ENCODE measurements around the gene LARGE2. TPM values are rescaled to one million over a fixed set of nuclear protein-coding genes. Genes with fewer than 3 reads are reported as not detected.

LARGE2 gene
- total and polyA plus RNA-seq, 2 experiments from 2014 or later: 4.3 to 9.7 TPM

- Histone ChIP-seq H3K79me2 (no peaks in the 10 kb centered on the region), H3K4me3 (no peak overlapping the region), H3K4me1 (ENCODE audit: insufficient read depth) (peaks cover 4% of the 10 kb centered on the region), H3K36me3 (replicated peaks; ENCODE audit: insufficient read depth, low read depth) (no peaks in the 10 kb centered on the region), H3K27me3 (no peaks in the 10 kb centered on the region), H3K27ac (no peak overlapping the region), H4K20me1 (ENCODE audit: insufficient read depth, poor library complexity, severe bottlenecking) (no peaks in the 10 kb centered on the region), H2AFZ (no peak overlapping the region), H3K4me2 (no peak overlapping the region), H3K9me3 (ENCODE audit: low read depth) (no peaks in the 10 kb centered on the region), H3K9me2 (replicated peaks; ENCODE audit: insufficient read depth) (no peaks in the 10 kb centered on the region)
- no peak for DNase-seq (ENCODE audit: low spot score)
- 89% methylated on average over 8 of the region's 8 CpGs for WGBS (ENCODE audit: low lambda C conversion rate, missing lambda C conversion rate)
- TF ChIP-seq EZH2phosphoT487 (IDR thresholded peaks at IDR 0.05; ENCODE audit: low read depth, severe bottlenecking, unreplicated experiment) (no peak), CTCF (IDR thresholded peaks at IDR 0.05; ENCODE audit: poor library complexity) (no peak), EZH2 (IDR thresholded peaks at IDR 0.05; ENCODE audit: borderline replicate concordance) (no peak)
These were observed 8.6 kb downstream of the LARGE2 start for GRCh38 chr11:45930951-45931570.

- H3K36me3 ChIP-seq (replicated peaks; ENCODE audit: insufficient read depth, low read depth): no peaks in the 10 kb centered on the region
- DNase-seq (ENCODE audit: low spot score): no peak
- no peaks in the 10 kb centered on the region for H3K9me3 ChIP-seq (ENCODE audit: low read depth)
- no peak overlapping the region for H2AFZ ChIP-seq
- no peaks in the 10 kb centered on the region for H4K20me1 ChIP-seq (ENCODE audit: insufficient read depth, poor library complexity, severe bottlenecking)
- no peak for TF ChIP-seq CTCF (IDR thresholded peaks at IDR 0.05; ENCODE audit: poor library complexity)
- TF ChIP-seq EZH2 (IDR thresholded peaks at IDR 0.05; ENCODE audit: borderline replicate concordance): no peak
- no peak overlapping the region for H3K4me3 ChIP-seq
- H3K9me2 ChIP-seq (replicated peaks; ENCODE audit: insufficient read depth): no peaks in the 10 kb centered on the region
- no peaks in the 10 kb centered on the region for H3K27me3 ChIP-seq
- H3K4me1 ChIP-seq (ENCODE audit: insufficient read depth): peaks cover 4% of the 10 kb centered on the region
- no peak overlapping the region for H3K27ac ChIP-seq
- no peak overlapping the region for H3K4me2 ChIP-seq
- 87% methylated on average over 7 of the region's 10 CpGs for WGBS (ENCODE audit: low lambda C conversion rate, missing lambda C conversion rate)
- H3K79me2 ChIP-seq: no peaks in the 10 kb centered on the region
These were observed 9.3 kb downstream of the LARGE2 start for GRCh38 chr11:45931739-45932138.

- Histone ChIP-seq H3K27me3 (no peaks in the 10 kb centered on the region), H3K9me2 (replicated peaks; ENCODE audit: insufficient read depth) (no peaks in the 10 kb centered on the region), H3K36me3 (replicated peaks; ENCODE audit: insufficient read depth, low read depth) (no peaks in the 10 kb centered on the region), H3K4me3 (no peak overlapping the region), H2AFZ (no peak overlapping the region), H3K4me2 (no peak overlapping the region), H3K79me2 (no peaks in the 10 kb centered on the region), H3K4me1 (ENCODE audit: insufficient read depth) (peaks cover 4% of the 10 kb centered on the region), H4K20me1 (ENCODE audit: insufficient read depth, poor library complexity, severe bottlenecking) (no peaks in the 10 kb centered on the region), H3K27ac (no peak overlapping the region), H3K9me3 (ENCODE audit: low read depth) (no peaks in the 10 kb centered on the region)
- DNase-seq (ENCODE audit: low spot score): no peak
- TF ChIP-seq EZH2 (IDR thresholded peaks at IDR 0.05; ENCODE audit: borderline replicate concordance) (no peak), EZH2phosphoT487 (IDR thresholded peaks at IDR 0.05; ENCODE audit: low read depth, severe bottlenecking, unreplicated experiment) (no peak), CTCF (IDR thresholded peaks at IDR 0.05; ENCODE audit: poor library complexity) (no peak)
- 94% methylated on average over 8 of the region's 8 CpGs for WGBS (ENCODE audit: low lambda C conversion rate, missing lambda C conversion rate)
These were observed 9.8 kb downstream of the LARGE2 start for GRCh38 chr11:45932217-45932616.

Measured in hepatocyte (in vitro differentiated cells).